OCI-LY7 (cell line): Measurements from ENCODE around the gene CNIH3.

Source experiments
- CTCF ChIP-seq: fragments of 200-600 bp; sonication (generic); conservative IDR thresholded peaks from 2 replicates; pipeline ENCODE4 v1.5.1; 2014; ENCODE audit warnings: mild to moderate bottlenecking, antibody characterized with exemption, low read length, moderate library complexity, mixed read lengths
- EZH2phosphoT487 ChIP-seq: fragments of 200-600 bp; sonication (generic); IDR thresholded peaks from 2 replicates; pipeline ENCODE4 v1.6.1; 2018; ENCODE audit warnings: low read depth, borderline replicate concordance, mild to moderate bottlenecking, mixed run types, antibody characterized with exemption, low read length, moderate library complexity, mixed read lengths

GRCh38 chr1:224696021-224696420 lies 79.9 kb downstream of the CNIH3 start:
- no peak for TF ChIP-seq CTCF
- no peak for TF ChIP-seq EZH2phosphoT487
